Thoracic aorta (tissue), 2 donors: ENCODE measurements around the gene KANSL3. TPM values are rescaled to one million over a fixed set of nuclear protein-coding genes. Genes with fewer than 3 reads are reported as not detected.

Experiments
- ATAC-seq: fragments of 150-250 bp; one replicate; pipeline ENCODE4 v1.8.0; 2017; ENCODE audit warnings: low read depth; ENCODE audit not compliant: insufficient number of reproducible peaks, low FRiP score
- DNase-seq: peaks from one replicate; pipeline ENCODE4 v3.0.0-alpha.2; 2020; ENCODE audit warnings: low spot score
- H3K27ac ChIP-seq, 2 donors: fragments of 200-600 bp; sonication (generic); 1 replicate in 1 of 2; 2 replicates in 1 of 2; pipeline ENCODE4 v1.5.1; 2016; ENCODE audit warnings: mild to moderate bottlenecking in 2 of 2, moderate library complexity in 2 of 2
- H3K27me3 ChIP-seq: fragments of 200-600 bp; sonication (generic); replicated peaks from 2 replicates; pipeline ENCODE4 v1.6.0; 2016; ENCODE audit warnings: mild to moderate bottlenecking; ENCODE audit not compliant: insufficient read depth
- H3K36me3 ChIP-seq: fragments of 200-600 bp; sonication (generic); one replicate; pipeline ENCODE4 v1.5.1; 2016
- H3K4me1 ChIP-seq, 2 donors: fragments of 200-600 bp; sonication (generic); 1 replicate in 1 of 2; 2 replicates in 1 of 2; pipeline versions ENCODE4 v1.5.1 to v1.6.0; 2016; ENCODE audit warnings: low read depth in 2 of 2, mild to moderate bottlenecking in 1 of 2; ENCODE audit not compliant: control insufficient read depth in 1 of 2
- H3K4me3 ChIP-seq: fragments of 200-600 bp; sonication (generic); 2 replicates; pipeline ENCODE4 v1.5.1; 2016; ENCODE audit warnings: mild to moderate bottlenecking
- H3K9me3 ChIP-seq: fragments of 200-600 bp; sonication (generic); 2 replicates; pipeline ENCODE4 v1.5.1; 2016
- CTCF ChIP-seq: fragments of 200-600 bp; sonication (generic); IDR thresholded peaks from one replicate; pipeline ENCODE4 v1.5.1; 2019; ENCODE audit warnings: antibody characterized with exemption
- total RNA-seq, 2 donors: library from RNA; depleted of rRNA; stranded (reverse); fragments of >200 nt; gene quantifications; one replicate each; pipeline versions ENCODE4 v1.1.0 to v1.2.3, GENCODE V29; 2016

Gene KANSL3
- total RNA-seq, 2 donors from 2014 or later: 60.2 to 73.4 TPM

GRCh38 chr2:96618596-96619283, 19.4 kb downstream of the KANSL3 start:
- ATAC-seq (peak; percentile 53), DNase-seq (no peak)
- Histone ChIP-seq H3K4me3 (no peak overlapping the region), H3K36me3 (peaks cover 11% of the 10 kb centered on the region), H3K9me3 (no peaks in the 10 kb centered on the region), H3K27ac (peak overlapping the region; percentile 70 to 80), H3K4me1 (peaks cover 31 to 49% of the 10 kb centered on the region in 2 donors), H3K27me3 (no peaks in the 10 kb centered on the region)
- TF ChIP-seq CTCF: no peak

DNA sequence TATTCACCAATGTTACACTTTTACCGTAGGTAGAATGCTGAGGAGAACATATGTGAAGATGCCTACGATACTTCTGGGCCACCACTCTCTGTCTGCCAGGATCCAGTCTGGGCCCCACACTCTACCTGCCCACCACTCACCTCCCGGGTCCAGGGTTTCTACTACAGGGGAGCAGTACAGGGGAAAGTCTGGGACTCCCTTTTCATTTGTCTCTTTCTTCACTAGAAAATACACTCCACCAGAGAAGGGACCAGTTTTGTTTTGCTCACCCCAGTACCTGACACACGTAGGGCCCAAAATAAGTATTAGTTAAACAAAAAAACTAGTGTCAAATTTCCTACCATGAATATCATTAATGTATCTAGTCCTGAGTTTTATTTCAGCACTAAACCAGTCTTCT, 21.1 kb downstream of the KANSL3 start:
- peak overlapping the region; percentile 70 to 80 for H3K27ac ChIP-seq

GRCh38 chr2:96616535-96616934, 21.6 kb downstream of the KANSL3 start:
- ATAC-seq (no peak), DNase-seq (no peak)
- Histone ChIP-seq H3K4me1 (peaks cover 29 to 48% of the 10 kb centered on the region in 2 donors), H3K36me3 (peaks cover 27% of the 10 kb centered on the region), H3K27ac (peak overlapping the region; percentile 70 to 80), H3K9me3 (no peaks in the 10 kb centered on the region), H3K4me3 (no peak overlapping the region), H3K27me3 (no peaks in the 10 kb centered on the region)
- TF ChIP-seq CTCF: no peak

More for the DNA sequence above, 21.1 kb downstream of the KANSL3 start:
- peaks cover 29 to 48% of the 10 kb centered on the region in 2 donors for H3K4me1 ChIP-seq
- TF ChIP-seq CTCF: no peak
- no peaks in the 10 kb centered on the region for H3K9me3 ChIP-seq
- no peak overlapping the region for H3K4me3 ChIP-seq
- ATAC-seq (no peak), DNase-seq (no peak)
- H3K27me3 ChIP-seq: no peaks in the 10 kb centered on the region
- peaks cover 23% of the 10 kb centered on the region for H3K36me3 ChIP-seq

DNA sequence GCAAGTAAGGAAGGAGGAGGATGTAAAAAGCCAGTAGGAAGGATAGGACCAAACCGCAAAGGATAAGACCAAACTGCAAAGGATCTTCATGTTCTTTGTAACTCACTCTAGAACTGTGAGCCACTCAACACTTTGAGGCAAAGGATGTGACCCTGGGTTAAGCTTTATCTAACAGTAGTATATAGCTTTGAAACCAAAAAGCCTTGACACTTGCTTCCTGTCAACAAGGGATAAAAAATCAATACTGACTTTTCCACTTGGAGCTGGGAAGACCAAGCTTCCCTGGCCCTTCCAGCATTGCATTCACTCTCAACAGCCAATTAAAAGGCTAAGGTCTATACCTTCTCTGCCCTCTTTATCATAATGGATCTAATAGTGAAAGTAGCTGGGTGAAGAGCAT, 22.0 kb downstream of the KANSL3 start:
- Histone ChIP-seq H3K36me3 (peaks cover 31% of the 10 kb centered on the region), H3K27me3 (no peaks in the 10 kb centered on the region), H3K4me3 (no peak overlapping the region), H3K4me1 (peaks cover 29 to 48% of the 10 kb centered on the region in 2 donors), H3K9me3 (no peaks in the 10 kb centered on the region), H3K27ac (peak overlapping the region; percentile 30 to 70)
- ATAC-seq (no peak), DNase-seq (no peak)
- no peak for TF ChIP-seq CTCF

DNA sequence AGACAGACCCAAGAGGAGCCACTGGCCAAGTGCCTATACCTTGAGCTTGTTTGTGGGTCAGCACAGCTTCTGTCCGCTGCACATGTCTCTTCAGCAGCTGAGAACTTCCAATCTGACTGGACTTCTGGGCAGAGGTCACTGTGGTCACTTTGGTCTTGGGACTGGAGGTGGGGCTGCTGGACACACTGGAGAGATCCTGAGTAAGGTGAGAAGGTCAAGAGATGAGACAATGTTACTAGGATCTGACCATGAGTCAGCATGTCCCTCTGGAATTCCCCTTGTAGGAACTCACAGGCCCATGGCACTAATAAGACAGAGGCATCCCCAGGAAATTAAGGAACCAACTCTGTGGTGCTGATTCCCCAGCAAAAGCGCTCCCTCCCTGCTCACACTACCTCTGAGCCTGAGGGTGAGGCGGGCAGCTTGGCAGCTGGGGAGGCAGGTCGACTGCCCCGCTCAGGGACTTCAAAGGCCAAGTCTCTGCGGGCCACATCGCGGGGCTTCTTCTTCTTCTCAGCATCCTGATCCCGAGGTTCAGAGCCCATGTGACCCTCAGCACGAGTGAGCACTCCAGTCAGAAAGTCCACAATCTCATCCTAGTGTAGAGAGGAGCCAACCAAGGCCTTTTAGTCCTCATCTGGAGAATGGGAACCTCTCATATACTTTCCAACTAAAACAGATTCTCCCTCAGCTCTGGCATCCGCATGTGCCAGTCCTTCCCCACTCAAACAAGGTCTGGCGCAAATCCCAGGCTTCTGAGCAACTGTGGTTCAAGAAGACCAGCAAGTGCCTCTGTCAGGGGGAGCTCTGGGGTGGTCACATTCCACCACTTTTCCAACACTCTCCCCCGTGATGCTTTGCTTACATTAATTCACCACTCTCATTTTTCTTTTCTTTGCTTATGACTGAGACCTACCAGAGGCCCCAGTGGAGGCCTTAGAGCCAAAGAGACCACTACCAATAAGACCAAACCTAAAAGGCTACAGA, 29.4 kb downstream of the KANSL3 start:
- H3K4me1 ChIP-seq: no peaks in the 10 kb centered on the region
- no peak overlapping the region for H3K27ac ChIP-seq
- no peaks in the 10 kb centered on the region for H3K27me3 ChIP-seq
- H3K4me3 ChIP-seq: no peak overlapping the region
- H3K9me3 ChIP-seq: no peaks in the 10 kb centered on the region
- DNase-seq: no peak
- ATAC-seq: no peak
- TF ChIP-seq CTCF: no peak
- H3K36me3 ChIP-seq: peaks cover 90% of the 10 kb centered on the region
